H9 (cell line): ENCODE results near the gene PXK. TPM values are rescaled to one million over a fixed set of nuclear protein-coding genes. Genes with fewer than 3 reads are reported as not detected.

Experiments used
- DNase-seq: peaks from one replicate; pipeline ENCODE4 v3.0.0-alpha.2; 2017
- H2AFZ ChIP-seq: one replicate; pipeline ENCODE4 v1.6.1; 2013; ENCODE audit warnings: mild to moderate bottlenecking, low read length, control low read depth, moderate library complexity
- H2AK5ac ChIP-seq: 2 replicates; pipeline ENCODE4 v1.6.1; 2013; ENCODE audit warnings: low read length, control low read depth, mixed read lengths; ENCODE audit not compliant: insufficient read length
- H2BK120ac ChIP-seq: one replicate; pipeline ENCODE4 v1.6.1; 2013; ENCODE audit warnings: low read depth, mild to moderate bottlenecking, low read length, control low read depth, inconsistent platforms; ENCODE audit not compliant: poor library complexity, severe bottlenecking
- H2BK12ac ChIP-seq: 2 replicates; pipeline ENCODE4 v1.6.1; 2013; ENCODE audit warnings: low read length, control low read depth, mixed read lengths, low read depth; ENCODE audit not compliant: insufficient read length
- H2BK15ac ChIP-seq: 2 replicates; pipeline ENCODE4 v1.6.1; 2013; ENCODE audit warnings: low read depth, low read length, control low read depth
- H2BK20ac ChIP-seq: one replicate; pipeline ENCODE4 v1.6.1; 2013; ENCODE audit warnings: low read depth, mild to moderate bottlenecking, low read length, control low read depth, inconsistent platforms; ENCODE audit not compliant: poor library complexity, severe bottlenecking
- H2BK5ac ChIP-seq: 2 replicates; pipeline ENCODE4 v1.6.1; 2013; ENCODE audit warnings: low read length, control low read depth, mixed read lengths; ENCODE audit not compliant: insufficient read length
- H3K14ac ChIP-seq: 2 replicates; pipeline ENCODE4 v1.6.1; 2013; ENCODE audit warnings: low read length, control low read depth; ENCODE audit not compliant: insufficient read depth
- H3K18ac ChIP-seq: 2 replicates; pipeline ENCODE4 v1.6.1; 2013; ENCODE audit warnings: low read depth, mild to moderate bottlenecking, mixed read lengths, low read length, control low read depth; ENCODE audit not compliant: insufficient read length
- H3K23ac ChIP-seq: 2 replicates; pipeline ENCODE4 v1.6.1; 2013; ENCODE audit warnings: low read length, control low read depth, mixed read lengths, low read depth; ENCODE audit not compliant: insufficient read length
- H3K23me2 ChIP-seq: 2 replicates; pipeline ENCODE4 v1.6.1; 2013; ENCODE audit warnings: low read depth, mild to moderate bottlenecking, mixed read lengths, low read length, control low read depth; ENCODE audit not compliant: insufficient read length, poor library complexity, severe bottlenecking
- H3K27ac ChIP-seq: 2 replicates; pipeline ENCODE4 v1.5.1; 2013; ENCODE audit warnings: low read length, control low read depth, mixed read lengths, low read depth; ENCODE audit not compliant: insufficient read length
- H3K27me3 ChIP-seq: 2 replicates; pipeline ENCODE4 v1.6.1; 2013; ENCODE audit warnings: low read length, control low read depth, inconsistent platforms; ENCODE audit not compliant: insufficient read depth
- H3K4ac ChIP-seq: 2 replicates; pipeline ENCODE4 v1.6.1; 2013; ENCODE audit warnings: low read depth, mild to moderate bottlenecking, control low read depth, inconsistent platforms, low read length, moderate library complexity
- H3K4me1 ChIP-seq: 2 replicates; pipeline ENCODE4 v1.6.1; 2013; ENCODE audit warnings: low read length, control low read depth, inconsistent platforms; ENCODE audit not compliant: insufficient read depth
- H3K4me2 ChIP-seq: 2 replicates; pipeline ENCODE4 v1.6.1; 2013; ENCODE audit warnings: low read length, control low read depth, mixed read lengths; ENCODE audit not compliant: insufficient read length, insufficient read depth
- H3K56ac ChIP-seq: 2 replicates; pipeline ENCODE4 v1.6.1; 2013; ENCODE audit warnings: low read depth, mild to moderate bottlenecking, mixed read lengths, low read length, control low read depth; ENCODE audit not compliant: insufficient read length
- H3K79me1 ChIP-seq: 2 replicates; pipeline ENCODE4 v1.6.1; 2013; ENCODE audit warnings: low read depth, mild to moderate bottlenecking, moderate library complexity, low read length, control low read depth, inconsistent platforms; ENCODE audit not compliant: insufficient read depth, poor library complexity, severe bottlenecking
- H3K79me2 ChIP-seq: 2 replicates; pipeline ENCODE4 v1.6.1; 2013; ENCODE audit warnings: low read length, control low read depth, inconsistent platforms; ENCODE audit not compliant: insufficient read depth
- H3K9ac ChIP-seq: 2 replicates; pipeline ENCODE4 v1.6.1; 2013; ENCODE audit warnings: low read length, control low read depth, mixed read lengths; ENCODE audit not compliant: insufficient read length; ENCODE audit errors: extremely low read depth
- H3K9me3 ChIP-seq: one replicate; pipeline ENCODE4 v1.6.1; 2013; ENCODE audit warnings: low read depth, low read length, inconsistent platforms; ENCODE audit not compliant: control insufficient read depth
- H3T11ph ChIP-seq: one replicate; pipeline ENCODE4 v1.6.1; 2013; ENCODE audit warnings: mild to moderate bottlenecking, low read length, control low read depth, inconsistent platforms
- H4K20me1 ChIP-seq: one replicate; pipeline ENCODE4 v1.6.1; 2013; ENCODE audit not compliant: control insufficient read depth, insufficient read length, insufficient read depth
- H4K5ac ChIP-seq: 2 replicates; pipeline ENCODE4 v1.6.1; 2013; ENCODE audit warnings: low read depth, mild to moderate bottlenecking, mixed read lengths, low read length, control low read depth; ENCODE audit not compliant: insufficient read length
- H4K8ac ChIP-seq: replicated peaks from 2 replicates; pipeline ENCODE4 v1.6.1; 2013; ENCODE audit warnings: low read length, control low read depth, mixed read lengths, low read depth; ENCODE audit not compliant: insufficient read length
- H4K91ac ChIP-seq: 2 replicates; pipeline ENCODE4 v1.6.1; 2013; ENCODE audit warnings: low read depth, mild to moderate bottlenecking, moderate library complexity, mixed read lengths, low read length, control low read depth; ENCODE audit not compliant: insufficient read length
- H3K27ac Mint-ChIP-seq, 3 experiments: 2 replicates in 2 of 3; 3 replicates in 1 of 3; pipeline ENCODE4 v1.8.0; 2020 to 2021; ENCODE audit warnings: mixed read lengths in 3 of 3, mild to moderate bottlenecking in 1 of 3, moderate library complexity in 1 of 3
- H3K27me3 Mint-ChIP-seq: 2 replicates; pipeline ENCODE4 v1.8.0; 2021; ENCODE audit warnings: low read depth, mild to moderate bottlenecking, moderate library complexity, mixed read lengths
- H3K36me3 Mint-ChIP-seq, 3 experiments: 2 replicates in 2 of 3; 3 replicates in 1 of 3; pipeline ENCODE4 v1.8.0; 2020 to 2021; ENCODE audit warnings: low read depth in 3 of 3, mixed read lengths in 3 of 3; ENCODE audit not compliant: insufficient read depth in 1 of 3
- H3K4me1 Mint-ChIP-seq, 2 experiments: 2 replicates each; pipeline ENCODE4 v1.8.0; 2020; ENCODE audit warnings: mixed read lengths in 2 of 2
- H3K4me3 Mint-ChIP-seq, 2 experiments: 2 replicates in 1 of 2; 3 replicates in 1 of 2; pipeline ENCODE4 v1.8.0; 2020 to 2021; ENCODE audit warnings: mild to moderate bottlenecking in 2 of 2, mixed read lengths in 2 of 2, moderate library complexity in 1 of 2
- H3K9me3 Mint-ChIP-seq, 2 experiments: 2 replicates in 1 of 2; 3 replicates in 1 of 2; pipeline ENCODE4 v1.8.0; 2020; ENCODE audit warnings: mild to moderate bottlenecking in 2 of 2, mixed read lengths in 2 of 2, moderate library complexity in 1 of 2
- CTCF ChIP-seq: fragments of 200-600 bp; sonication (generic); conservative IDR thresholded peaks from 3 replicates; pipeline ENCODE4 v1.8.0; 2021; ENCODE audit warnings: antibody characterized with exemption, mild to moderate bottlenecking
- total RNA-seq: library from RNA; stranded (reverse); gene quantifications from 2 replicates; pipeline ENCODE4 v1.2.1, GENCODE V29; 2021

The PXK gene
- total RNA-seq, 1 experiment from 2014 or later, result 3.3 TPM

GRCh38 chr3:58388550-58389091 lies 55.9 kb downstream of the PXK start:
- Mint-ChIP-seq H3K36me3 (no peaks in the 10 kb centered on the region; a peak in 1 of 7 replicates), H3K4me1 (peaks cover 18 to 19% of the 10 kb centered on the region in 2 experiments), H3K27ac (peak overlapping the region in 2 of 3 experiments; percentile 44 to 70; a peak in 2 of 7 replicates), H3K4me3 (no peak overlapping the region; a peak in 1 of 5 replicates), H3K9me3 (no peaks in the 10 kb centered on the region), H3K27me3 (no peaks in the 10 kb centered on the region; the same call in 1 of the 2 replicates)
- H2AFZ ChIP-seq, result no peak overlapping the region
- H3K23me2 ChIP-seq, result no peaks in the 10 kb centered on the region
- H3K27ac ChIP-seq, result peak overlapping the region; percentile 57
- H2BK5ac ChIP-seq, result no peak overlapping the region
- no peak for TF ChIP-seq CTCF
- H2AK5ac ChIP-seq, result no peak overlapping the region
- H4K8ac ChIP-seq, result no peak overlapping the region
- no peak overlapping the region for H2BK12ac ChIP-seq
- no peaks in the 10 kb centered on the region for H3K9me3 ChIP-seq
- H3K4me2 ChIP-seq, result no peak overlapping the region
- no peak overlapping the region for H3T11ph ChIP-seq
- no peak overlapping the region for H4K91ac ChIP-seq
- H3K23ac ChIP-seq, result no peak overlapping the region
- no peak overlapping the region for H2BK20ac ChIP-seq
- no peak overlapping the region for H3K14ac ChIP-seq
- H3K56ac ChIP-seq, result no peak overlapping the region
- no peaks in the 10 kb centered on the region for H3K79me2 ChIP-seq
- H2BK120ac ChIP-seq, result no peak overlapping the region
- no peak overlapping the region for H2BK15ac ChIP-seq
- H3K18ac ChIP-seq, result no peak overlapping the region
- no peak overlapping the region for H4K5ac ChIP-seq
- H4K20me1 ChIP-seq, result no peaks in the 10 kb centered on the region
- H3K27me3 ChIP-seq, result no peaks in the 10 kb centered on the region
- no peak for DNase-seq
- H3K9ac ChIP-seq, result no peak overlapping the region
- H3K79me1 ChIP-seq, result no peaks in the 10 kb centered on the region
- no peak overlapping the region for H3K4ac ChIP-seq
- H3K4me1 ChIP-seq, result peaks cover 4% of the 10 kb centered on the region; the same call in 1 of the 2 replicates
